ENCODE results near the gene IL9. TPM values are rescaled to one million over a fixed set of nuclear protein-coding genes. Genes with fewer than 3 reads are reported as not detected.

The IL9 gene
- total and polyA plus RNA-seq, 2 donors (not counting 1 experiment from before 2014, with no cell fraction given) = not detected

GRCh38 chr5:135881819-135882218 is 13.8 kb downstream of the IL9 start:
- Histone ChIP-seq H3K4me3 (replicated peaks in 1 of 4; ENCODE audit: control extremely low read depth in 1 of 4, insufficient read depth in 1 of 4, low read depth in 3 of 4, low read length in 4 of 4) (no peak overlapping the region), H3K27ac (ENCODE audit: insufficient read depth, low read length) (no peak overlapping the region), H2AFZ (ENCODE audit: low read length) (no peak overlapping the region), H3K79me2 (ENCODE audit: control insufficient read depth, insufficient read depth, low read length) (no peaks in the 10 kb centered on the region), H3K4me1 (ENCODE audit: control insufficient read depth, extremely low read depth, insufficient read depth, low read length) (no peaks in the 10 kb centered on the region), H3K4me2 (ENCODE audit: extremely low read depth, insufficient read depth, low read length) (no peak overlapping the region), H3K36me3 (ENCODE audit: control insufficient read depth, insufficient read depth, low read length) (no peaks in the 10 kb centered on the region), H3K9ac (ENCODE audit: insufficient read depth, low read length) (no peak overlapping the region), H4K20me1 (ENCODE audit: control insufficient read depth, extremely low read depth, insufficient read depth, low read length) (no peaks in the 10 kb centered on the region), H3K27me3 (ENCODE audit: control insufficient read depth, insufficient read depth, low read length) (peaks cover 2% of the 10 kb centered on the region), H3K9me3 (ENCODE audit: control insufficient read depth, insufficient read depth, low read depth, low read length) (no peaks in the 10 kb centered on the region)
- DNase-seq (ENCODE audit: low read depth in 2 of 2) = no peak
- TF ChIP-seq CTCF (conservative IDR thresholded peaks at IDR 0.05 in 1 of 2, IDR thresholded peaks at IDR 0.05 in 1 of 2; ENCODE audit: low read depth in 1 of 2, low read length in 2 of 2) = no peak

- no peak for DNase-seq (ENCODE audit: low read depth in 2 of 2)
- Histone ChIP-seq H4K20me1 (ENCODE audit: control insufficient read depth, extremely low read depth, insufficient read depth, low read length) (no peaks in the 10 kb centered on the region), H3K4me2 (ENCODE audit: extremely low read depth, insufficient read depth, low read length) (no peak overlapping the region), H3K4me3 (replicated peaks in 1 of 4; ENCODE audit: control extremely low read depth in 1 of 4, insufficient read depth in 1 of 4, low read depth in 3 of 4, low read length in 4 of 4) (no peak overlapping the region), H3K79me2 (ENCODE audit: control insufficient read depth, insufficient read depth, low read length) (no peaks in the 10 kb centered on the region), H3K36me3 (ENCODE audit: control insufficient read depth, insufficient read depth, low read length) (no peaks in the 10 kb centered on the region), H3K4me1 (ENCODE audit: control insufficient read depth, extremely low read depth, insufficient read depth, low read length) (no peaks in the 10 kb centered on the region), H3K27me3 (ENCODE audit: control insufficient read depth, insufficient read depth, low read length) (peaks cover 2% of the 10 kb centered on the region), H3K27ac (ENCODE audit: insufficient read depth, low read length) (no peak overlapping the region), H3K9ac (ENCODE audit: insufficient read depth, low read length) (no peak overlapping the region), H2AFZ (ENCODE audit: low read length) (no peak overlapping the region), H3K9me3 (ENCODE audit: control insufficient read depth, insufficient read depth, low read depth, low read length) (no peaks in the 10 kb centered on the region)
- TF ChIP-seq CTCF (conservative IDR thresholded peaks at IDR 0.05 in 1 of 2, IDR thresholded peaks at IDR 0.05 in 1 of 2; ENCODE audit: low read depth in 1 of 2, low read length in 2 of 2) (no peak), EZH2 (IDR thresholded peaks at IDR 0.05; ENCODE audit: low read length, missing control alignments) (no peak)
Measured at GRCh38 chr5:135881244-135881643, 14.4 kb downstream of the IL9 start.

- Histone ChIP-seq H3K4me2 (ENCODE audit: extremely low read depth, insufficient read depth, low read length) (no peak overlapping the region), H3K9me3 (ENCODE audit: control insufficient read depth, insufficient read depth, low read depth, low read length) (no peaks in the 10 kb centered on the region), H3K27me3 (ENCODE audit: control insufficient read depth, insufficient read depth, low read length) (peaks cover 2% of the 10 kb centered on the region), H3K4me3 (replicated peaks in 1 of 4; ENCODE audit: control extremely low read depth in 1 of 4, insufficient read depth in 1 of 4, low read depth in 3 of 4, low read length in 4 of 4) (no peak overlapping the region), H2AFZ (ENCODE audit: low read length) (no peak overlapping the region), H4K20me1 (ENCODE audit: control insufficient read depth, extremely low read depth, insufficient read depth, low read length) (no peaks in the 10 kb centered on the region), H3K36me3 (ENCODE audit: control insufficient read depth, insufficient read depth, low read length) (no peaks in the 10 kb centered on the region), H3K79me2 (ENCODE audit: control insufficient read depth, insufficient read depth, low read length) (no peaks in the 10 kb centered on the region), H3K27ac (ENCODE audit: insufficient read depth, low read length) (no peak overlapping the region), H3K4me1 (ENCODE audit: control insufficient read depth, extremely low read depth, insufficient read depth, low read length) (no peaks in the 10 kb centered on the region), H3K9ac (ENCODE audit: insufficient read depth, low read length) (no peak overlapping the region)
- no peak for TF ChIP-seq EZH2 (IDR thresholded peaks at IDR 0.05; ENCODE audit: low read length, missing control alignments)
- TF ChIP-seq CTCF (conservative IDR thresholded peaks at IDR 0.05 in 1 of 2, IDR thresholded peaks at IDR 0.05 in 1 of 2; ENCODE audit: low read depth in 1 of 2, low read length in 2 of 2) = no peak
- no peak for DNase-seq (ENCODE audit: low read depth in 2 of 2)
Measured at GRCh38 chr5:135880801-135881200, 14.8 kb downstream of the IL9 start.

Data from fibroblast of lung (primary cell).